ENCODE results near the gene RASSF3.
"Not testable (repeated sequence)": the region's sequence is repeated elsewhere in the genome, so short reads cannot be mapped to it uniquely, and the experiment has no call there.

The RASSF3 gene

GRCh38 chr12:64610079-64610659 is at the start of gene RASSF3:
RASSF3 (plus strand) TSS chr12:64610495; CDS start chr12:64610633, 138 bp downstream.
- no peak for DNase-seq

GRCh38 chr12:64561302-64562136 is 48.8 kb upstream of the RASSF3 start:
- no peak for DNase-seq

GRCh38 chr12:64566122-64566521 is 44.2 kb upstream of the RASSF3 start:
- no peak for DNase-seq

- no peak for DNase-seq
Observed at GRCh38 chr12:64566831-64567517, 43.3 kb upstream of the RASSF3 start.

GRCh38 chr12:64567570-64567969 is 42.7 kb upstream of the RASSF3 start:
- DNase-seq = no peak

GRCh38 chr12:64568298-64568697 is 42.0 kb upstream of the RASSF3 start:
- DNase-seq = no peak

- DNase-seq = no peak
Observed at GRCh38 chr12:64569923-64570691, 40.2 kb upstream of the RASSF3 start.

GRCh38 chr12:64571411-64571810 is 38.9 kb upstream of the RASSF3 start:
- DNase-seq = no peak

GRCh38 chr12:64572241-64572640 is 38.1 kb upstream of the RASSF3 start:
- no peak for DNase-seq

GRCh38 chr12:64574837-64575236 is 35.5 kb upstream of the RASSF3 start:
- no peak for DNase-seq

- DNase-seq = no peak
Observed at GRCh38 chr12:64577046-64577445, 33.2 kb upstream of the RASSF3 start.

GRCh38 chr12:64578566-64578965 is 31.7 kb upstream of the RASSF3 start:
- DNase-seq = no peak

- no peak for DNase-seq
Observed at GRCh38 chr12:64580681-64581080, 29.6 kb upstream of the RASSF3 start.

GRCh38 chr12:64582114-64582513 is 28.2 kb upstream of the RASSF3 start:
- no peak for DNase-seq

- DNase-seq = no peak
Observed at GRCh38 chr12:64582862-64583261, 27.4 kb upstream of the RASSF3 start.

- DNase-seq = not testable (repeated sequence)
Observed at GRCh38 chr12:64583395-64583770, 26.9 kb upstream of the RASSF3 start.

GRCh38 chr12:64583771-64584421 is 26.4 kb upstream of the RASSF3 start:
- DNase-seq = no peak

GRCh38 chr12:64585104-64585503 is 25.2 kb upstream of the RASSF3 start:
- no peak for DNase-seq

GRCh38 chr12:64587447-64587846 is 22.8 kb upstream of the RASSF3 start:
- no peak for DNase-seq

GRCh38 chr12:64590183-64590582 is 20.1 kb upstream of the RASSF3 start:
- DNase-seq = no peak

GRCh38 chr12:64595863-64596793 is 14.2 kb upstream of the RASSF3 start:
- no peak for DNase-seq

Data from NCI-H1694 (cell line).